WTC11 (cell line): ENCODE measurements around the gene GNG4.

Experiments used
- AR ChIP-seq: fragments of 250-450 bp; sonication (Bioruptor Pico); IDR thresholded peaks from 2 replicates; pipeline ENCODE4 v1.9.0; 2021; ENCODE audit warnings: mild to moderate bottlenecking
- ATF1 ChIP-seq: sonication (generic); formaldehyde crosslinking; IDR thresholded peaks from 2 replicates; pipeline ENCODE4 v1.8.1; 2023; ENCODE audit warnings: mild to moderate bottlenecking, moderate library complexity, missing genetic modification reagents
- CTCF ChIP-seq: fragments of 200-600 bp; IDR thresholded peaks from 2 replicates; pipeline ENCODE4 v1.8.0; 2022; ENCODE audit warnings: antibody characterized with exemption
- NR2C2 ChIP-seq: sonication (generic); formaldehyde crosslinking; IDR thresholded peaks from 2 replicates; pipeline ENCODE4 v1.8.0; 2022; ENCODE audit warnings: mild to moderate bottlenecking, missing genetic modification reagents
- SMAD4 ChIP-seq: sonication (generic); formaldehyde crosslinking; IDR thresholded peaks from 2 replicates; pipeline ENCODE4 v1.8.0; 2022; ENCODE audit warnings: mild to moderate bottlenecking, missing genetic modification reagents
- SP1 ChIP-seq: sonication (generic); formaldehyde crosslinking; conservative IDR thresholded peaks from 2 replicates; pipeline ENCODE4 v1.8.1; 2022; ENCODE audit warnings: missing genetic modification reagents
- TP53 ChIP-seq: sonication (generic); formaldehyde crosslinking; IDR thresholded peaks from 2 replicates; pipeline ENCODE4 v1.8.1; 2023; ENCODE audit warnings: mild to moderate bottlenecking, missing genetic modification reagents
- USF2 ChIP-seq: sonication (generic); formaldehyde crosslinking; IDR thresholded peaks from 2 replicates; pipeline ENCODE4 v1.8.1; 2023; ENCODE audit warnings: mild to moderate bottlenecking, missing genetic modification reagents, moderate library complexity
- ZNF138 ChIP-seq: sonication (generic); formaldehyde crosslinking; conservative IDR thresholded peaks from 2 replicates; pipeline ENCODE4 v1.8.1; 2022; ENCODE audit warnings: mild to moderate bottlenecking, moderate library complexity, missing genetic modification reagents
- ZNF532 ChIP-seq: fragments of 250-450 bp; sonication (Bioruptor Pico); IDR thresholded peaks from 2 replicates; pipeline ENCODE4 v1.9.0; 2021; ENCODE audit warnings: mild to moderate bottlenecking, borderline replicate concordance

- TF ChIP-seq SMAD4 (CRISPR knock-in tag) (no peak), ATF1 (no peak), CTCF (no peak), USF2 (CRISPR knock-in tag) (no peak), NR2C2 (CRISPR knock-in tag) (no peak), SP1 (CRISPR knock-in tag) (no peak), ZNF138 (CRISPR knock-in tag) (no peak), TP53 (CRISPR knock-in tag) (0 out of 2 replicates have a peak, but pooled peaks have one; percentile 12), ZNF532 (no peak), AR (no peak)
Measured at GRCh38 chr1:235649368-235650163, at the start of gene GNG4.
